HG03571 (cell line): ENCODE measurements around the gene LEAP2.

Experiments used
- ATAC-seq: cut with Tn5 transposase; IDR thresholded peaks from one replicate; pipeline ENCODE4 v1.9.1; 2021; ENCODE audit not compliant: unreplicated experiment

Gene LEAP2

GRCh38 chr5:132876020-132876759, 2.7 kb downstream of the LEAP2 start:
- ATAC-seq: no peak

- no peak for ATAC-seq
These were observed 4.0 kb downstream of the LEAP2 start for GRCh38 chr5:132877466-132877865.

- ATAC-seq: no peak
These were observed 4.5 kb downstream of the LEAP2 start for GRCh38 chr5:132877938-132878337.

GRCh38 chr5:132883261-132883834, 9.9 kb downstream of the LEAP2 start:
- peak; percentile 66 for ATAC-seq

GRCh38 chr5:132884548-132884947, 11.1 kb downstream of the LEAP2 start:
- ATAC-seq: no peak

GRCh38 chr5:132886064-132886823, 12.8 kb downstream of the LEAP2 start:
- no peak for ATAC-seq

- ATAC-seq: no peak
These were observed 13.8 kb downstream of the LEAP2 start for GRCh38 chr5:132887283-132887682.

- no peak for ATAC-seq
These were observed 16.0 kb downstream of the LEAP2 start for GRCh38 chr5:132889501-132889900.

- ATAC-seq: no peak
These were observed 17.3 kb downstream of the LEAP2 start for GRCh38 chr5:132890817-132891216.

GRCh38 chr5:132895719-132896305, 22.3 kb downstream of the LEAP2 start:
- no peak for ATAC-seq

- ATAC-seq: no peak
These were observed 23.2 kb downstream of the LEAP2 start for GRCh38 chr5:132896685-132897084.

- ATAC-seq: no peak
These were observed 24.6 kb downstream of the LEAP2 start for GRCh38 chr5:132898094-132898493.

- ATAC-seq: no peak
These were observed 27.6 kb downstream of the LEAP2 start for GRCh38 chr5:132901036-132901435.

- no peak for ATAC-seq
These were observed 28.3 kb downstream of the LEAP2 start for GRCh38 chr5:132901730-132902129.

- ATAC-seq: no peak
These were observed 32.5 kb downstream of the LEAP2 start for GRCh38 chr5:132905938-132906337.

- ATAC-seq: no peak
These were observed 33.7 kb downstream of the LEAP2 start for GRCh38 chr5:132907161-132907560.

- ATAC-seq: no peak
These were observed 36.2 kb downstream of the LEAP2 start for GRCh38 chr5:132909702-132910101.

- no peak for ATAC-seq
These were observed 42.2 kb downstream of the LEAP2 start for GRCh38 chr5:132915681-132916080.

- no peak for ATAC-seq
These were observed 42.6 kb downstream of the LEAP2 start for GRCh38 chr5:132916086-132916485.
